ENCODE measurements around the gene TPSG1.
"Not testable (repeated sequence)": the region's sequence is repeated elsewhere in the genome, so short reads cannot be mapped to it uniquely, and the experiment has no call there.

The TPSG1 gene

DNA sequence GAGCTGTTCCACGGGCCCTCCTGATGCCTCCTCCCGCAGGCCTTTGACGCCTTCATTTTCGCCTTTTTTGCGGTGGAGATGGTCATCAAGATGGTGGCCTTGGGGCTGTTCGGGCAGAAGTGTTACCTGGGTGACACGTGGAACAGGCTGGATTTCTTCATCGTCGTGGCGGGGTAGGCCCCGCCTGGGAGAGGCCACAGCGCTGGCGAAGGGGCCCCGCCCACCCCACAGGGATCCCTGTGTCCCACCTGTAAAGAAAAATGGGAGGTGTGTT lies 29.7 kb downstream of the TPSG1 start:
- DNase-seq (ENCODE audit: low read depth in 3 of 3): no peak

GRCh38 chr16:1194665-1195392 lies 30.2 kb downstream of the TPSG1 start:
- DNase-seq (ENCODE audit: low read depth in 3 of 3): no peak

GRCh38 chr16:1193825-1194581 lies 31.1 kb downstream of the TPSG1 start:
- no peak for DNase-seq (ENCODE audit: low read depth in 3 of 3)

- no peak for DNase-seq (ENCODE audit: low read depth in 3 of 3)
Observed at GRCh38 chr16:1193143-1193824, 31.8 kb downstream of the TPSG1 start.

- DNase-seq (ENCODE audit: low read depth in 3 of 3): no peak
Observed at GRCh38 chr16:1192384-1193073, 32.5 kb downstream of the TPSG1 start.

DNA sequence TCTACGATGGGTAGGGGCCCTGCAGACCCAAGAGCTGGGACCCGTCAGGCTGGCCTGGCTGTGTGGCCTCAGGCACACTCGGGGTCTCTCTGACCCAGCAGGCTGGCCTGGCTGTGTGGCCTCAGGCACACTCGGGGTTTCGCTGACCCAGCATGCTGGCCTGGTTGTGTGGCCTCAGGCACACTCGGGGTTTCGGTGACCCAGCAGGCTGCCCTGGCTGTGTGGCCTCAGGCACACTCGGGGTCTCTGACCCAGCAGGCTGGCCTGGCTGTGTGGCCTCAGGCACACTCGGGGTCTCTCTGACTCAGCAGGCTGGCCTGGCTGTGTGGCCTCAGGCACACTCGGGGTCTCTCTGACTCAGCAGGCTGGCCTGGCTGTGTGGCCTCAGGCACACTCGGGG lies 34.3 kb downstream of the TPSG1 start:
- DNase-seq (ENCODE audit: low read depth in 3 of 3): not testable (repeated sequence)

- no peak for DNase-seq (ENCODE audit: low read depth in 3 of 3)
Observed at GRCh38 chr16:1189455-1189854, 35.6 kb downstream of the TPSG1 start.

GRCh38 chr16:1188432-1189189 lies 36.5 kb downstream of the TPSG1 start:
- DNase-seq (ENCODE audit: low read depth in 3 of 3): peak in 2 of 3 experiments; percentile 5 to 20

- DNase-seq (ENCODE audit: low read depth in 3 of 3): not testable (repeated sequence)
Observed at GRCh38 chr16:1185460-1186207, 39.4 kb downstream of the TPSG1 start.

DNA sequence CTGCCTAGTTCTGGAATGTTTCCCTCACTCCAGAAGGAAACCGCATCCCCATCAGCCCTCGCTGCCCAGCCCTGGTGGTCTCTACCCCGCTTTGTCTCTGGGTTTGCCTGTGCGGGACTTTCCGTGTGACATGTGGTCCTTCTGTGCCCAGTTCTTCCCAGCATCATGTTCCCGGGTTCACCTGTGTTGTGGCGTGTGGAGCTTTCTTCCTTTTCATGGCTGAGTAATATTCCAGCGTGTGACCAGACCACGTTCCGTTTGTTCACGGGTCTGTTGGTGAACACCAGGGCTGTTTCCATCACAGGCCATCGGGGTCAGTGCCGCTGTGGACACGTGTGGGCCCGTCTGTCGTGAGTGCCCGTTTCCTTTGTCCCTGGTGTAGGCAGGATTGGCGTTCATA lies 40.1 kb downstream of the TPSG1 start:
- no peak for DNase-seq (ENCODE audit: low read depth in 3 of 3)

DNA sequence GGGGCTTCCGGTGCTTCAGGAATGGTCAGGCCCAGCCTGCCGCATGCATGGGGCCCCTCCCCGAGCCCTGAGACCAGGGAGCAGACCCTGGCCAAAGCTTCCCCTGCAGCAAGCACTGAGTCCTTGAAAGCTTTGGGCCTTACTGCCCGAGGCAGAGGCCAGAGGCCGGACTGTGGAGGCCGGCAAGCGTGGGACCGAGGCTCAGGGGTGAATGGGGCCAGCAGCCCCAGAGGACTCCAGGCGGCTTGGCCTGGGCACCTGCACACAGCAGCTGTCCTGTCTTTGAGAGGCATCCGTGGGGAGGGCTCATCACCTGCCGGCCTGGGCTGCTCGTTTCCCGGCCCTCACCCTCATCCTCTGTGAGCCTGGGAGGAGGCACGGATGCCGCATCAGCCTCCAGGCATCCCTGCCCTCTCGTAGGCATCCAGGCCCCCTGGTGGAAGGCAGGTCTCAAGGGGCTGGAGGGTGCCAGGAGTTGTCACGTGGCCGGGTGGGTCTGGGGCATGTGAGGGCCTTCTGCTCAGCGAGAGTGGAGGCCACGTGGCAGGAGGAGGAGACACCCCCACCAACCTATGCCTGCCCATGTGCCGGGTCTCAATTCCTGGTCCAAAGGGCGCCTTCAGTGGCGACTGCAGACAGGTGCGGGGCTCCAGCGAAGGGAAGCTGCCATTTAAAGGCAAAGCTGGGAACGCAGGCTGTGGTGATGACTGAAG lies 40.8 kb downstream of the TPSG1 start:
- no peak for DNase-seq (ENCODE audit: low read depth in 3 of 3)

DNA sequence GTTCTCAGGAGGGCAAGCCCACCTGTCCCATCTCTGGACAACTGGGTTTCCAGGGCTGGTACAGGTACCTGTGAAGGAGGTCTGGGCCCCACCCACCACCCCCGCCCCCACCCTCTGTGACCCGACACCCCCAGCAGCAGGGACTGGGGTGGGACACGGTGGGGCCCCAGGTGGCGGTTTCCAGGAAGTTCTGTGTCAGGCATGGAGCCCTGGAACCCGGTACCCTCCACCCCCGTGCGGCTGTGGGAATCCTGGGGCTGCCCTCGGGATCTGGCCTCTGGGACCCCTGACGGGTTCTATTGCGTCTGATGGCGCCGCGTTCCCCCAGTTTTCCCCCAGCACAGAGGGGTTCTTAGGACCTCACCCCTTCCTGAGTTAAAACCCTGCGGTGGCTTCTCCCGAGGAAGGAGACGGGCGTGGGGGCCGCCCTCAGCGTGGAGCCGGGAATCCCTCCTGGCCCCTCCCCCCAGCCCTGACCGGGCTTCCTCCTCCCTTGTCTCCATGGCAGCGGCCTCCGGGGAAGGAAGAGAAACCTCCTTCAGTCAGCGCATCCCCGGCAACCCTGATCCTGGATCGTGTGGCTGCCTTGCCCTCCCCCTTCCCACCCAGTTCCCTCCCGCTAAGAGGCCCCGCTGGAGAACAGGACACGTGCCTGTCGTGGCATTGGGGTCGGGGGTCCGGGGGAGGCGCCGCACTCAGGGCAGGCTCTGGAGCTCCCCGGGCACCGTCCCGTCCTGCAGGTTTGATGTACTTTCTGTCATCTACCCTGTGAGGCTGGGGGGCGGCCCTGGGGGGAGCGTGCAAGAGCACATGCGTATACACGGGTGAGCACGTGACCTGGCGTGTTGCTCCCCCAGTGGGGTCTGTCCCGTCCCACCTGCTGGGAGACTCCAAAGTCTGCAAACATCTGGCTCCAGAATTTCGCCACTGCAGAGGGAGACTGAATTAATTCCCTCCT lies 41.8 kb downstream of the TPSG1 start:
- DNase-seq (ENCODE audit: low read depth in 3 of 3): no peak

GRCh38 chr16:1182316-1182671 lies 42.8 kb downstream of the TPSG1 start:
- no peak for DNase-seq (ENCODE audit: low read depth in 3 of 3)

DNA sequence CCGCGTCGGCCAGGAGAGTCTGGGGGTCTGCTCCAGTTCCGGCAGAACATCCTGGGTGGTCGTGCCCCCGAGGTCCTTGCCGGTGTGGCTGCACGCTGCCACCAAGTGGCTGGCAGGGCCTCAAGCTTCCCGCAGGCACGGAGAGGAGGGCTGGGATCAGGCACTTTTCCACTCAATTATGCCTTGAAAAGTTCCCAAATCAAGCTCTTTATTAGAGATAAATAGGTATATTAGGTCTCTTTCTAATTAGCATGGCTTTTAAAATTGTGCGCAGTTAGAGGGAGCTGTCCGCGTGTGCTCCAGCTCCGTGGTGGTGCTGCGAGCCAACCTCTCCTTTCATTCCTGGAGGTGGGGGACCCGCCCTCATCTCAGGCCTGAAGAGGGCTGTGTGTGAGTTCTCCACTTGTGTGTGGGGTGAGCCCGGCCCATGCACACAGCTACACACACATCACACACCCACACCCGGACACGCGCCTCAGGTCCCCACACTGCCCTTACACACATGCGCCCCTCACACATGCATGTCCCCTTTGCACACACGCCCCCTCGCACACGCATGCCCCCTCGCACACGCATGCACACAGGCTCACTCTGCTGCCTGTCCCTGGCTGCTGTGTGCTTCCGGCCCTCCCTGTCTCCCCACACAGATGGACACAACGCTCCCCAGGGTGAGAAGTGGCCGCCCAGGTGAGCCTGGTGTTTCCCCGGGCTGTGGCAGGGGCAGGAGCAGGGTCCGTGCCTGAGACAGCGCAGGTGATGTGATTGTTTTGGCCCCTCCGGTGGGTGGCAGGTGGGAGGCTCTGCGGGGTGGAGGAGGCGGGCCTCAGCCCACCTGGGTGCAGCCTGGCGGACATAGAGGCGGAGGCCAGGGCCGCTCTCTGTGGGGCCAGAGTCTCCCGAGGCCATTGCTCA lies 43.4 kb downstream of the TPSG1 start:
- DNase-seq (ENCODE audit: low read depth in 3 of 3): no peak

GRCh38 chr16:1180549-1181403 lies 44.3 kb downstream of the TPSG1 start:
- no peak for DNase-seq (ENCODE audit: low read depth in 3 of 3)

GRCh38 chr16:1178295-1178910 lies 46.7 kb downstream of the TPSG1 start:
- no peak for DNase-seq (ENCODE audit: low read depth in 3 of 3)

DNA sequence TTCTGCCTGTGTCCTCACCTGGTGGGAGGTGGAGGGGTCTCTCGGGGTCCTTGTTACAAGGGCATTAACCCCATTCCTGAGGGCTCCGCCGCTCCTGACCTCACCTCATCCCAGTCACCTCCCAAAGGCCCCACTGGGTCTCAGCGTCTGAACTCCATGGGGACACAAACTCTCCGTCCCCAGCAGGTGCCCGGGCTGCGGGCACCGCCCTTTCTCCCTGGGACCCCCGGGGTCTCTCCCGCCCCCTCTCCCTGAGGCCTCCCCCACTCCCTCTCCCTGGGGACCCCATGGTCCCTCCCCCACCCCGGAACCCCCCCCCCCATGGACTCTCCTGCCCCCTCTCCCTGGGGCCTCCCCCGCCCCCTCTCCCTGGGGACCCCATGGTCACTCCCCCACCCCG lies 47.3 kb downstream of the TPSG1 start:
- DNase-seq (ENCODE audit: low read depth in 3 of 3): no peak
